Measurements from ENCODE around the gene NIPSNAP3A.

DNA sequence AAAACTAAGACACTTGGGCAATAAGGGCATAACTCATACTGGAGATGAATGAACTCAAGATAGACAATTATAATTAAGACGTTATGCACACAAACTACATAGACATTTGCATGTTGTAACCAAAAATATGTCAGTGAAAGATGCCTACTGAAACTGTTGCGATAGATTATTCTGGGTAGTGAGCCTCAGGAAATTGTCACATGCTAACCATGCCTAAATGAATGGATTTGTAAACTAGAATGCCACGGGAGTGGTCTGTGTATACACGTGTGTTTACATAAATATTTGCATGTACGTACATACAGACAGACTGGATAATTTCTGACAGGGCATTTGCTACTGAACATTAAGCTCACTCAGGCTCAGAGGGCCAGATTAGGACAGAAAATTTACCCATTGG, 17.7 kb downstream of the NIPSNAP3A start:
- TF ChIP-seq EZH2 (IDR thresholded peaks at IDR 0.05; ENCODE audit: insufficient read depth, poor library complexity, severe bottlenecking) (no peak), EZH2phosphoT487 (IDR thresholded peaks at IDR 0.05; ENCODE audit: insufficient read depth, low read depth) (no peak)

Data from GM23248 (cell line).